GM19395 (cell line): ENCODE data around the gene CEP128.

Experiments used
- ATAC-seq: cut with Tn5 transposase; IDR thresholded peaks from one replicate; pipeline ENCODE4 v1.9.1; 2021; ENCODE audit warnings: mild to moderate bottlenecking, moderate library complexity; ENCODE audit not compliant: unreplicated experiment

Gene CEP128

DNA sequence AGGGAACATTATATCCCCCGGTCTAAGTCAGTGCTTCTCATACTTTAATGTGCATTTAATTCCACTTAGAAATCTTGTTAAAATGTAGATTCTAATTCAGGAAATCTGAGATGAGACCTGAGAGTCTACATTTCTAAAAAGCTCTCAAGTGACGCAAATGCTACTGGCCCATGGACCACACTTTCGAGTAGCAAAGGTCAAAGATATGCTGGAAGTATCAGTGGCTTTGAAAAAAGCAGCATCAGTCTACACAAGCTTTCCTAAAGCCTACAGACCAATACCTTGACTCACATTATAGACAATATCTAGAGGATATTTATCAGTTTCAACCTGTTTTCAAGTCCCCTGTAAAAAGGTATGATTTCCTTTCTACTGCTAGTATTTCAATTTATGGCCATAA, 248.6 kb downstream of the CEP128 start:
- no peak for ATAC-seq

DNA sequence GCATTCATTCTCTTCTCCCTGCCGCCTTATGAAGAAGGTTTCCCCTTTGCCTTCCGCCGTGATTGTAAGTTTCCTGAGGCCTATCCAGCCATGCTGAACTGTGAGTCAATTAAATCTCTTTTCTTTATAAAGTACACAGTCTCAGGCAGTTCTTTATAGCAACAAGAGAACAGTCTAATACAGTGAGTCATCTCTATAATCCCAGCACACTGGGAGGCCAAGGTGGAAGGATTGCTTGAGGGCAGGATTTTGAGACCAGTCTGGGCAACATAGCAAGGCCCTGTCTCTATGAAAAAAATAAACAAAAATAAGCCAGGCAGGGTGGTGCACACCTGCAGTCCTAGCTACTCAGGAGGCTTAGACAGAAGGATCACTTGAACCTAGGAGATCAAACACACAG, 259.9 kb downstream of the CEP128 start:
- no peak for ATAC-seq

- ATAC-seq = no peak
These were observed 262.3 kb downstream of the CEP128 start for GRCh38 chr14:80679273-80679672.

GRCh38 chr14:80678436-80678835, 263.1 kb downstream of the CEP128 start:
- no peak for ATAC-seq

- no peak for ATAC-seq
These were observed 272.1 kb downstream of the CEP128 start for GRCh38 chr14:80669426-80669825.

DNA sequence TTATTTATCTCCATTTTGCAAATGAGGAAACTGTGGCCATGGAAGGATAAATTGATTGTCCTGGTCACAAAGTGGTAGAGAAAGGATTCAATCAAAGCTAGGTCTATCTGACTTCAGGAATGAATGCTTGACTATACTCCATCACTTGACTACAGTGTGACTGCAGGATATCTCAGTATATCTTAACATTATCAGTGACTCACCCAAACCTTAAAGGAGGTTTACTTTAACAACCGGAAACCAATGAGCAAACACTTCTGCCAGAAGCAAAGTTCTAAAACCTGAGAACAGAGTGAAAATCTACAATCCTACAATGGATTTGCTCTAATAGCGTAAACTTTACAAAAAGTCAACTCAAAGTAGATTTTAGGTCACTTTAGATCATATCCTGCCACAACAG, 277.0 kb downstream of the CEP128 start:
- no peak for ATAC-seq

DNA sequence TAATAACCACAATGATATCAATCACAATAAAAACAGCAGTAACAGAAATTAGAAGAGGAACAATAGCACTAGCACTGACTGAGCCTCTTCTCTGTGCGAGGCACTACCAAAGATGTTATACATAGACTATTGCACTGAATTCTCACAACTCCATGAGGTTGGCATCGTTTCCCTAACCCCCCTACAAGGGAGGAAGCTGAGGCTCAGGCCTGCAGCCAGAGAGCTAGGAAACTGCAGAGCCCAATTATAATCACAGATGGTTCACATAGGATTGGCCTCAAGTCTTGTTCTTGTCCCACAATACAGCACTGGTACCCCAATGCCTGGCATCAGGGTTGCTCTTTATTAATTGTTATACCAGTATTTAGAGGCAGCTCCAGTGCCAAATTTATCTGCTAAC, 278.0 kb downstream of the CEP128 start:
- no peak for ATAC-seq

DNA sequence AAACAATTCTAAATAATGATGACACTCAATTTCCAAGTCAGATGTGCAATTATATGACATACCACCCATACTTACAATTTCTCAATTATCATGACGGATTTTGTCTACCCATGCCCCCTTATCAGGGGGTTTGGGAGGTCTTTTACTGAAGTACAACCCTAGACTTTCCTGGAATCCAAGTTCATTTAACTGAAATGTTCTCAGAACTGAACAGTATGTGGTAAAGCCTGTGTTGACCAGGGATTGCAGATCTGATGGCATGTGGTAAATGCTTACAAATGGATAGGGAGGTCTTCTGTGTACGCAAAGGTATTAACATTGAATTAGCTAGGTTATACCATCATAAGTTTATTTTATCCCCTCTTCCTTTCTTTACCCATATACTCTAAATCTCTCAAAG, 281.8 kb downstream of the CEP128 start:
- no peak for ATAC-seq

DNA sequence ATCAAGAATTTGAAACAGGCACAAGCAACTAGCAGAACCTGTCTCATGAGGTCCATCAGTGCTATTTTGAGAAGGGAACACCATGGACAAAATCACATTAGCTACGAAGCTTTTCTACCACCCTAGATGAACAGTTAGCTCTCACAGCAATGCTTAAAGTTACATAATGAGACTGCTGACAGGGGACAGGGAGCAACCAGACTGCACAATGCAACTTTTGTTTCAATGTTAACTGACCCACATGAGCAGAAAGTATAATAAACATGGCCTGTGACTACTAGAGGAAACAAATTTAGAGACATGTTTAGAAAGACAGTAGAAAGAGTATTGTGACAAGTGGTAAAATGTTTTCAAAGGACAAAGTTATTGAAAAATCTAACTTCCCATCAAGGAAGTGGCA, 282.8 kb downstream of the CEP128 start:
- no peak for ATAC-seq

DNA sequence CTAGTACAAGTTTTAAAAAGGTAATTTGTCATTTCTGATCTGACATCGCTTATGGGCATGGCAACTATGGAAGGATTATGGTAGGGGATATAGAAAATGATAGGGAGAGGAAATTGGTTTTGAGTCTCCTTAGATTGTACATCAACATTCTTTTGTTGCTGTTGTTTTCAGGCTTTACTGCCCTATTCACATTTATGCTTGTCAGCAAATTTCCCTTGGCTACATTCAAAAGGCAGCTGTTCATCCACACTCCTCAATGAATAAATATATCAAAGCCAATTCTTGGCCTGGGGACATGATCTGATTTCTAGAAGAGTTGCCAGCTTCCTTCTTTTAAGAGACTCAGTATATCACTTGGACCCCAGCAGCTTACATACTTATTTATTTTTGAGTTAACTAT, 283.4 kb downstream of the CEP128 start:
- no peak for ATAC-seq

DNA sequence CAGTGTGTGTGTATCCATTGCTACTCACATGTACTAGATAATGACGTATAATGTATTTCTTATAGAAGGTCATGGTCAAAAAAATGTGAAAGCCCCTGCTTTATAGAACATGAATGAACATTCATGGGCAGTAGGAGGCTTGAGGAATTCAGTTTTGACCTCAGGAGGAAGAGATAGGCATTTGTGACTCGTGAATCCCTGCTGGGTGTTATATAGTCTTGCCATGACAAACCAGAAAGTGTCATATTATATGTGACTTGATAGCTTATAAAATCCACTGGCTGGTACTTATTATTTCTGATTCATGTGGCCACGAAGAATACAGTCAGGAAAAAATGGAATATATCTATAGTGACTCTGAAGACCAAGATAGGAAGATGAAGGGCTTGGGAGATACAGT, 287.6 kb downstream of the CEP128 start:
- no peak for ATAC-seq

DNA sequence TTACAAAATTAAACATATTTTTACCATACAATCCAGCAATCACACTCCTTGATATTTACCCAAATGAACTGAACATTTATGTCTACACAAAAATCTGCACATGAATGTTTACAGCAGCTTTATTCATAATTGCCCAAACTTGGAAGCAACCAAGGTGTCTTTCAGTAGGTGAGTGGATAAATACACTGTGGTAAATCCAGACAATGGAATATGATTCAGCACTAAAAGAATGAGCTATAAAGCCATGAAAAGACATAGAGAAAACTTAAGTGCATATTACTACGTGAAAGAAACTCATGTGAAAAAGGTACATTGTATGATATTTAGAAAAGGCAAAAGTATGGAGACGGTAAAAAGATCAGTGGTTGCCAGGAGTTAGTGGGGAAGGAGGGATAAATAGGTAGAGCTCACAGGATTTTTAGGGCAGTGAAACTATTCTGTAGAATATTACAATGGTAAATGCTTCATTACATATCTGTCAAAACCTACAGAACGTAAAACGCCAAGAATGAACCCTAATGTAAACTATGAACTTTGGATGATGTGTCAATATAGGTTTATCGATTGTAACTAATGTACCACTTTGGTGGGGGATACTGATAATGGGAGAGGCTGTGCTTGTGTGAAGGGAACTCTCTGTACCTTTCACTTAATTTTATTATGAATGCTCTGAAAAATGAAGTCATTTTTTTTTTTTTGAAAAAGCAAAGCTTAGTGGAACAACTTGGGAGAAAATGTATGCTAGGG, 295.7 kb downstream of the CEP128 start:
- ATAC-seq = no peak

DNA sequence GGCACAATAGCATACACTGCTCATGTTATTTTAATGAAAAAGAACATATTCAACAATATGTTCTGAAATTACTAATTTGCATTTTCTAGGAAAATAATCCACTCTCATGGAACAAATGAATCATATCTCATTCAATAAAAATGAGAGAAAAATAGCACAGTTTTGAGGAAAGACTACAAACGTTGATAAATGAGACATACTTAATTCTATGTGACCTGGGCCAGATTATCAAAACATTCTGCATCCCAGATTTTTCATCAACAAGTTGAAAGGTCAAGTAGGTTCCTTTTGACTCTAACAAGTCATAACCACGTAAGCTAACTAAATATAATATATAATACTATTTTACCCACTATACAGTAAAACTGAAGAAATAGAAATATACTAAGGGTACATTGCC, 296.7 kb downstream of the CEP128 start:
- no peak for ATAC-seq

DNA sequence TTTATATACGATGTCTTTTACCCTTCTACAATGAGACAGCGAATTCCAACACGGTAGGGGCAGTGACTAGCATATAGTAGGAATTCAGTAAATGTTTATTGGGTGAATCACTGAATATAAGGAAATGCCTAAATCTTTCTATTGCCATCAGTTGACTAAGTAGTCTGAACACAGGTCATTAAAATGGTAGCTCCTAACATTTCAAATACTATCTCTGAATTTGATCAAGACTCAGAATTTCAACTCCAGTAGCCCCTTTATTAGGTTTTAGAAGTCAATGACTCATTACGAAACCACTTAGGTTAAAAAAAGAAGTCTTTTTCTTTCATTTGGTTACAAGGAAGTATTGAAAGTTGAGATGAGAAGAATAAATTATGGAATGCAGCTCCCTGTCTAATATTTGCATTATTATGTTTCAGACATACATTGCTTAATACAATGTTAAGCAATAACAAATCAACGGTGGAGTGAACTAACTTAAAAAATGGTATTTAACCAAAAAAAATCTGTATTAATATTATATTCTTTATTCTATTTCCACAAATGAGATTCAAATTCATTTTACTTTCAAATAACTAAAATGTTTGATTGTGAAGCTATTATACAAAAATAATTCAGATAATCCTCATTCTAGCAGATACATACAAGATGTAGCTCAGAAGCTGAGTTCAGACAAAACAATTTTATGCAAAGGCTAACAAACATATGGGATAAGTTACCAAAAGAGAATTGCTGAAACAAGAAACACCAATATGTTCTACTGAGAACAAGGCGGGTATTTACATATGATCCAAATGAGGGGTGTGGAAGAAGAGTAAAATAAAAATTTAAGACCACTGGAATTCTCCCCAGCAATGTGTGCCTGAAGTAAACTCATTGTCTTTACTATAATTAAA, 302.7 kb downstream of the CEP128 start:
- ATAC-seq = no peak

DNA sequence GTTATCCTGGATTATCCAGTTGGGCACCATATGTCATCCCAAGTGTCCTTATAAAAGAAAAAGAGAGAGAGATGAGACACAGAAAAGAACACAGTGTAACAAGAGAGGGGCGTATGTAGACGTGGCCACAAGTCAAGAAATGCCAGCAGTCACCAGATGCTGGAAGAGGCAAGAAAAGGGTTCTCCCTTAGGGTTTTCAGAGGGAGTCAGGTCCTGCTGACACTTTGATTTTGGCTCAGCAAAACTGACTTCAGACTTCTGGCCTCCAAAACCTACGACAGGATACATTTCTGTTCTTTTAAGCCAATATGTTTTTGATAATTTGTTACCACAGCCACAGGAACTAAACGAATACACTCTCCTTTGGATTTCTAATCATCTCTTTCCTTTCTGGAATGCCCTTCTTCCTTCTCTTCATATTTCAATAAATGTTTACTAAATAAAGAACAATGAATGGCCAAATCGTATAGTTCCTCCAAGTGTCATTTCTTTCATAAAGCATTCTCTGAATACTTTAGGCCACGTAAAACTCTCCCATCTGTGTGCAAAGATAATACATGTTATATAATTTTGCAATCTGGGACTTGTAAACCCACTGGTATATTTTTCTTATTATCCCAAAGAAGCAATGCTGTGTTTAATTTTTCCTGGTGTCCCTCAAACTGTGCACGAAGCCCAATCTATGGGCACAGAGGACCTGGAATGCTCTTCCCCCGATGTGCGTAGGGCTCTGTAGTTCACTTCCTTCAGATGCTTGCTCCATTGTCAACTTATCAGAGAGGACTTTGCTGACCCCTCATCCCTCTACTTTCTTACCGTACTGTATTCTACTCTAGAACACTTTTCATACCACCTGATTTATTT, 303.6 kb downstream of the CEP128 start:
- ATAC-seq = no peak

DNA sequence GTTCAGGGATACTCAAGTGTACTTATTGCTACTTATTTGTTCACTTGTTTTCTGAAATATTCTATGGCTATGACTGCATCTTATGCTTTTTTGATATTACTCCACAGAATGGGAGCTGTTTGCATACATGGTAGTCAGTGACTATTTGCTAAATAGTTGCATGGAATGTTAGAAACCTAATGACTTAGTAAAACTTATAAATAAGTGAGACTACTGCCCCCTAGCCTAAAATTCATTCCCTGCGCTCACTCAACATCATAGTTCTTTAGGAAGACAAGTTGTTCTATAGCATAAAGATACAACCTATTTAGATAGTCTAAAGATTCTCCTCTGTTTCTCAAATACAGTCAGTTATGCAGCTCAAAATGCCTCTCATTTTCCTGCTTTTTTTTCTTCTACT, 305.5 kb downstream of the CEP128 start:
- ATAC-seq = no peak

DNA sequence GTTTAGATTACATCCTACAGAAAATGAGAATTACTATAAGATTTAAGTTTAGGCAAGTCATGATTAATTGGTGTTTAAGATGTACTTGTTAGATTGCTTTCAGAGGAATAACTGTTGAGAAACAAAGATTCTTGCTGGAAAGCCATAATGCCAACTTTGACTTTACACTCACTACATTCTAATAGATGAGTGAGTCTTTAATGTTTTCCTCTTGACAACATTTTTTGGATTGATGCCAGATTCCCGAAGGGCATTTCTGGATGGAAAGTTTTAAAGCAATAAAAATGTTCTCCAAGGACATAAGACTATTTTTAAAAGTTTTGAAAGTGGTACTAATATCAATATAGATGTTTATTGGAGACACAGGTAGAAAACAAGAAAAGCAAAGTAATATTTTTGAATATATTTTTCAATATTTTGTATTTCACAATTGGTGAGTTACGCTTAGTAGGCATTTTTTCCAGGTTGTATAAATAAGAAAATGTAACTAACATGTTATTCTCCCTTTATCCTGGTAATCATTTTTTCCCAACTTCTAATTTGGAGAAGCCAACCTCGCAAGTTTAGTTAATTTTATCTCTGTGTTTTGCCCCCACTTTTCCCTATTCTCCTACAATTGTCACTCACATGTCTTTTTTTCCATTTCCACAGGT, 307.3 kb downstream of the CEP128 start:
- ATAC-seq = no peak

DNA sequence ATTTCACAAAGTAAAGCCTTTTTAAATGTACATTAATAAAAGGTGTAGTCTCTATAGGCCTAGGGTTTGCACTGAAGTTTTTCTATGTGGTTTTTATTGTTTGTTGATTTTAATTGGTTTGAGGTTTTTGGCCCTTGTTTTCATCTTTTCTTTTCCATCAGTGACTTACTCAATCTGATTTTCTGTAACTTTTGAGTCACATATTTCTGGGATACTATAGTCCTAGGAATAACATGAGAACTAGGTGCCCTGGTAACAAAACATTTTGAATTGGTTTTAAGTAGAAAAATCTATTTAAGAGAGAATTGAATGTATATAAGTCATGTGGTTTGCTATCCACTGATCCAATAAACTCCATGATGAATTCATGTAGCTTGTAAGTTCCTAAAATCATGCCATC, 311.9 kb downstream of the CEP128 start:
- no peak for ATAC-seq

GRCh38 chr14:80628547-80628946, 313.0 kb downstream of the CEP128 start:
- no peak for ATAC-seq

DNA sequence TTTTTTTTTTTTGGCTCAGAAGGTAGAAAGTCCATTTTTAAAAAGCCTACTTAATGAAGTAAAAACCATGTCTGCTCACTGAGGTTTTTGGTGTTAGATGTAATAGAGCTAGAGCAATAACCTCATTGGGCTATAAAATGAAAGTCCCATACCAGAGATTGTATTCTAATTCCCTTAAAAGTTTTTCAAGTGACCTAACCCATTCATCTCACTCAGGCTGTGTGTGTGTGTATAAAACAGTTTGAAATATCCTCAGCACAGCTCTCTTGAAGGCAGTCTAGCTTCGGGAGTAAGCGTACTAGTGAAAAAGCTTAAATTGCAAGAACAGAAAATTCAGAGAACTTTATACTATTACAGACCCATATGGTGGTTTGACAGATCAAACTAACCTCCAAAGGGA, 313.8 kb downstream of the CEP128 start:
- no peak for ATAC-seq

- ATAC-seq = no peak
These were observed 317.0 kb downstream of the CEP128 start for GRCh38 chr14:80624581-80624980.
